ENCODE measurements around the gene SLC15A4.
"Not testable (repeated sequence)": the region's sequence is repeated elsewhere in the genome, so short reads cannot be mapped to it uniquely, and the experiment has no call there.

The SLC15A4 gene

DNA sequence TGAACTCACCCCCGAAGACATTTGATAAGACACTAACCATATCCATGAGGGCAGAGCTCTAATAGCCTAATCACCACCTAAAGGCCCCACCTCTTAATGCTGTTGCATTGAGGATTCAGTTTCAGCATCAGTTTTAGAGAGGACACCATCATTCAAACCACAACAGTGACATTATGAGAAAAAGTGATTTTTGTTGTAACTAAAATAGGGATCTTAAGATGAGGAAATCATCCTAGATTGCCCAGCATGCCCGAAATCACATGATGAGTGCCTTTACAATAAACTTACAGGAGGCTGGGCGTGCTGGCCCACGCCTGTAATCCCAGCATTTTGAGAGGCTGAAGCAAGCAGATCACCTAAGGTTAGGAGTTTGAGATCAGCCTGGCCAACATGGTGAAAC lies 19.8 kb upstream of the SLC15A4 start:
- TF ChIP-seq, protein P1, sequence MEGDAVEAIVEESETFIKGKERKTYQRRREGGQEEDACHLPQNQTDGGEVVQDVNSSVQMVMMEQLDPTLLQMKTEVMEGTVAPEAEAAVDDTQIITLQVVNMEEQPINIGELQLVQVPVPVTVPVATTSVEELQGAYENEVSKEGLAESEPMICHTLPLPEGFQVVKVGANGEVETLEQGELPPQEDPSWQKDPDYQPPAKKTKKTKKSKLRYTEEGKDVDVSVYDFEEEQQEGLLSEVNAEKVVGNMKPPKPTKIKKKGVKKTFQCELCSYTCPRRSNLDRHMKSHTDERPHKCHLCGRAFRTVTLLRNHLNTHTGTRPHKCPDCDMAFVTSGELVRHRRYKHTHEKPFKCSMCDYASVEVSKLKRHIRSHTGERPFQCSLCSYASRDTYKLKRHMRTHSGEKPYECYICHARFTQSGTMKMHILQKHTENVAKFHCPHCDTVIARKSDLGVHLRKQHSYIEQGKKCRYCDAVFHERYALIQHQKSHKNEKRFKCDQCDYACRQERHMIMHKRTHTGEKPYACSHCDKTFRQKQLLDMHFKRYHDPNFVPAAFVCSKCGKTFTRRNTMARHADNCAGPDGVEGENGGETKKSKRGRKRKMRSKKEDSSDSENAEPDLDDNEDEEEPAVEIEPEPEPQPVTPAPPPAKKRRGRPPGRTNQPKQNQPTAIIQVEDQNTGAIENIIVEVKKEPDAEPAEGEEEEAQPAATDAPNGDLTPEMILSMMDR (IDR thresholded peaks at IDR 0.05; ENCODE audit: borderline replicate concordance, insufficient read depth, low read depth, low read length) = no peak
- no peak overlapping the region for H3K4me3 ChIP-seq (ENCODE audit: low read depth, low read length)

DNA sequence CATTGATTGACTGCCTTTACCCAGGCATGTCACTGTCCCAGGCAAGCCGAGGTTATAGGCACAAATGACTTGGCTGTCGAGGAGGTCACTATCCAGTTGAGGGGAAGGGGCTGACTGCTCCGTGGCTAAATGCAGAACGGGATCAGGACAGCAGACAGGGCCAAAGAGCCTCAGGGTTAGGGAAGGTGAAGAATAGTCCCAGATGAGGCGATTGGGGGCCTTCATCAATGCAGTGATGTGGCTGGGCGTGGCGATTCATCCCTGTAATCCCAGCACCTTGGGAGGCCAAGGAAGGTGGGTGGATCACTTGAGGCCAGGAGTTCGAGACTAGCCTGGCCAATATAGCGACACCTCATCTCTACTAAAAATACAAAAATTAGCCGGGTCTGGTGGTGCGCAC lies 18.8 kb upstream of the SLC15A4 start:
- H3K4me3 ChIP-seq (ENCODE audit: low read depth, low read length) = no peak overlapping the region
- TF ChIP-seq, protein P1 (IDR thresholded peaks at IDR 0.05; ENCODE audit: borderline replicate concordance, insufficient read depth, low read depth, low read length) = no peak

DNA sequence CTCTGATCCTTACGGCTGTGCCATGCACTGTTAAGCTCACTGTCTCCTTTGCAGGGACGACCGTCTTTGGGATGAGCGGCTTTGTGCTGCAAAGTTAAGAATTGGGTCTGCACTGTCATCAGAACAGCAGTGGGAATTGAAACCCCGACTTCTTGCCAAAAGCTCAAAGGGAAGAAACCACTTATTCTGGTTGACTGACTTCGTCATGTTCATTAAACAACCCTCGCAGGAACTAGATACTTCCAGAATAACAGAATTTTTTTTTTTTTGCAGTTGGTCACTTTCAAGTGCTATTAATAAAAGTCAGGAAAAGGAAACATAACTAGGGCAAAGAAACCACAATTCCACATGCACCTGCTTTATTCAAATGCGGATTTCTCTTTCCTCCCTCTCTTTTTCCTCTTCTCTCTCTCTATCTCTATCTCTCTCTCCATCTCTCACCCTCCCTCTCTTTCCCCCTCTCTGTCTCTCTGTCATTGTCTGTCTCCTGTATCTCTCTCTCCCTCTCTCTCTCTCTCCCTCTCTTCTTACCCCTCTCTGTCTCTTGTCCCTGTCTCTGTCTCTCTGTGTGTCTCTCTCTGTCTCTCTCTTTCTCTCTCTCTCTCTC lies 17.2 kb upstream of the SLC15A4 start:
- TF ChIP-seq, protein P1 (IDR thresholded peaks at IDR 0.05; ENCODE audit: borderline replicate concordance, insufficient read depth, low read depth, low read length) = no peak
- H3K4me3 ChIP-seq (ENCODE audit: low read depth, low read length) = no peak overlapping the region

DNA sequence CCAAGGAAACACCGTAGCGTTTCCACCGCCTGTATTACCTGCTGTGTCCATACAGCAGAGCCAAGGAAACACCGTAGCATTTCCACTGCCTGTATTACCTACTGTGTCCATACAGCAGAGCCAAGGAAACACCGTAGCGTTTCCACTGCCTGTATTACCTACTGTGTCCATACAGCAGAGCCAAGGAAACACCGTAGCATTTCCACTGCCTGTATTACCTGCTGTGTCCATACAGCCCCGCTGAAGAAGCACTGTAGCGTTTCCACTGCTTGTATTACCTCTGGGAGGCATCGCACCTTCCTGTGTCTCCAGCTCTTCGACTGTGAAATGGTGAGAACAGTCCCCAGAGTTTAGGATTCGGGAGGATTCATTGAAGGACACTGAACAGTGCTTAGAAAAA lies 16.1 kb upstream of the SLC15A4 start:
- H3K4me3 ChIP-seq (ENCODE audit: low read depth, low read length) = not testable (repeated sequence)

DNA sequence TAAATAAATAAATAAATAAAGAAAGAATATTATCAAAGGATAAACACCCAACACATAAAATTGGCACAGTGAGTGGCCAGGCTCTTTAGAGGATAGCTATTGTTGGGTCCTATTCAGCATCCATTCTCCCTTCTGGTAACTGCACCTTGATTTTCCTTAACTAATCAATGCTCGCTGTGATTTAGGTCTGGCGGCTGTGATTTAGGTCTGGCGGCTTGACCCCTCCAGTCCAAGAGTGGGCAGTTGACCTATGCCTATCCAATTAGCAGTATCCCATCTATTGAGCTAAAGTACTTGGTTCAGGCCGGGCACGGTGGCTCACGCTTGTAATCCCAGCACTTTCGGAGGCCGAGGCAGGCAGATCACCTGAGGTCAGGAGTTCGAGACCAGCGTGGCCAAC lies 9.7 kb upstream of the SLC15A4 start:
- H3K4me3 ChIP-seq (ENCODE audit: low read depth, low read length) = no peak overlapping the region
- TF ChIP-seq, protein P1 (IDR thresholded peaks at IDR 0.05; ENCODE audit: borderline replicate concordance, insufficient read depth, low read depth, low read length) = no peak

DNA sequence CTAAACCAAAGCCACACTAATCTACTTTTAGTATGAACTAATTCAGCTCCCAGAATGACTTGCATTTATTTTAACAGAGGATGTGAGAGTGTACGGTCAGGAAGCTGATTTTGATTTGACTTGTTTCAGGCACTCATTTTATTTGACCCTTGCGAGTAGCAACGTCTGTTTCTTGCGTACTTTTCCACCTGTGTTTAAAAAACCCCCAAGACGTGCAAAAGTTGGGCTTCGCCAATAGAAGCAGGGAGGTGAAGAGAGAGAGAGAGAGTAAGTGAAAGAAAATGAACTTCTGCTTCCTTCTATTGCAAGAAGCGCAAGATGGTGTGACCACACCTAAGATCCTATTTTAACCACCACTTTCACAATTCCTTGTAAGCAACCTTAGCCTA lies 6.7 kb upstream of the SLC15A4 start:
- H3K4me3 ChIP-seq (ENCODE audit: low read depth, low read length) = no peak overlapping the region
- TF ChIP-seq, protein P1 (IDR thresholded peaks at IDR 0.05; ENCODE audit: borderline replicate concordance, insufficient read depth, low read depth, low read length) = no peak

DNA sequence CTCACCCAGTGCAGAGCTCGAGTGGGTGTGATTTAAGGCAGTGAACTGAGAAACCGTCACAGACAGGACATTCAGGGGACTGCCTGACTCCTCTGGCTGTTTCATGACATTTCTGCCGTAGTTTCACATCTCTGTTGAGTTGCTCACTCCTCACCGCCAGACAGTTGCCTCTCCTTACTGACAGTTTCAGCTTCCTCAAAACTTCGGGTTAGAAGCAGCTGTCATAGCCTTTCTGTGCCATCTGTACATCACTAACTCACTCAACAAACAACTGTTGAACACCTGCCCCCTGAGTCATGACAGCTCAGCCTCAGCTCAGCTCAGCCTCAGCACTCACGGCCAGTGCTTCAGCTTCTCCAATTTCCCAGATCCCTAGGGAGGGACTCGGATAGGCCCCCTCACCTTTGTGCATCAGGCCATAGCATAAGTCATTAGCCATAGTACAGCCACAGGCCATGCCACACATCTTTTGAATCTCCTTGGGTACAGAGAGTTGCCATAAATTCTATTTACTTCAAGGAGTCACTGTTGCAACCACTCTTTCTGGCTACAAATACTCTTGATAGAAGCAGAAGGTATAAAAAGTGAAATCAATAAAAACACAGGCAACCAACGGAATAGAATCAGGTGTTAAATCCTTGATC lies 6.2 kb upstream of the SLC15A4 start:
- TF ChIP-seq, protein P1 (IDR thresholded peaks at IDR 0.05; ENCODE audit: borderline replicate concordance, insufficient read depth, low read depth, low read length) = no peak
- no peak overlapping the region for H3K4me3 ChIP-seq (ENCODE audit: low read depth, low read length)
